Naive B cell (primary cell): ENCODE results near the gene CCDC185. TPM values are rescaled to one million over a fixed set of nuclear protein-coding genes. Genes with fewer than 3 reads are reported as not detected.

Source experiments
- ATAC-seq, 2 donors: fragments of 150-1000 bp; cut with Tn5 transposase; 2 replicates each; pipeline ENCODE4 v1.10.0; 2021; ENCODE audit warnings: low read depth in 2 of 2, mild to moderate bottlenecking in 2 of 2, moderate library complexity in 2 of 2
- DNase-seq: peaks from one replicate; pipeline ENCODE4 v3.0.0; 2022
- H3K27ac Mint-ChIP-seq, 6 donors: one replicate each; pipeline ENCODE4 v1.8.0; 2020 to 2022; ENCODE audit warnings: mild to moderate bottlenecking in 6 of 6, mixed read lengths in 6 of 6, moderate library complexity in 5 of 6, inconsistent platforms in 2 of 6
- H3K27me3 Mint-ChIP-seq, 3 donors: one replicate each; pipeline ENCODE4 v1.8.0; 2021 to 2022; ENCODE audit warnings: mixed read lengths in 3 of 3, mild to moderate bottlenecking in 1 of 3
- H3K36me3 Mint-ChIP-seq, 2 donors: one replicate each; pipeline ENCODE4 v1.8.0; 2020 to 2022; ENCODE audit warnings: mixed read lengths in 2 of 2, inconsistent platforms in 1 of 2, mild to moderate bottlenecking in 1 of 2
- H3K4me1 Mint-ChIP-seq, 3 donors: one replicate each; pipeline ENCODE4 v1.8.0; 2020 to 2022; ENCODE audit warnings: mixed read lengths in 3 of 3, inconsistent platforms in 1 of 3, mild to moderate bottlenecking in 1 of 3, moderate library complexity in 1 of 3
- H3K4me3 Mint-ChIP-seq, 8 donors: one replicate each; pipeline ENCODE4 v1.8.0; 2020 to 2022; ENCODE audit warnings: mild to moderate bottlenecking in 8 of 8, mixed read lengths in 8 of 8, moderate library complexity in 8 of 8, inconsistent platforms in 2 of 8
- H3K9me3 Mint-ChIP-seq, 7 donors: one replicate each; pipeline ENCODE4 v1.8.0; 2020 to 2022; ENCODE audit warnings: mixed read lengths in 7 of 7, mild to moderate bottlenecking in 5 of 7, inconsistent platforms in 2 of 7, moderate library complexity in 1 of 7
- polyA plus RNA-seq, 6 donors: library from polyadenylated mRNA; unstranded; fragments of 300-500 nt; fragmentation: Illumina TruSeq; gene quantifications; one replicate each; pipeline ENCODE4 v1.2.3, GENCODE V29; 2021; ENCODE audit warnings: low read depth in 6 of 6

CCDC185 gene
- polyA plus RNA-seq, 6 donors from 2014 or later, result not detected

GRCh38 chr1:223423641-223424233, 30.5 kb downstream of the CCDC185 start:
- Mint-ChIP-seq H3K4me1 (no peaks in the 10 kb centered on the region), H3K36me3 (no peaks in the 10 kb centered on the region)

GRCh38 chr1:223425550-223425949, 32.3 kb downstream of the CCDC185 start:
- no peak for DNase-seq
- Mint-ChIP-seq H3K27ac (no peak overlapping the region), H3K27me3 (peaks cover 25 to 29% (median 25%) of the 10 kb centered on the region in 3 donors), H3K4me3 (no peak overlapping the region), H3K36me3 (no peaks in the 10 kb centered on the region), H3K9me3 (peaks cover 2 to 9% (median 5%) of the 10 kb centered on the region in 7 donors), H3K4me1 (no peaks in the 10 kb centered on the region)
- ATAC-seq, result no peak

More at GRCh38 chr1:223423641-223424233, 30.5 kb downstream of the CCDC185 start:
- Mint-ChIP-seq H3K27me3 (peaks cover 23 to 27% (median 23%) of the 10 kb centered on the region in 3 donors), H3K27ac (no peak overlapping the region), H3K4me3 (no peak overlapping the region), H3K9me3 (peaks cover 2 to 9% (median 5%) of the 10 kb centered on the region in 7 donors)
- ATAC-seq, result no peak
- no peak for DNase-seq

- ATAC-seq (no peak), DNase-seq (no peak)
- H3K4me3 Mint-ChIP-seq, result no peak overlapping the region
- no peaks in the 10 kb centered on the region for H3K36me3 Mint-ChIP-seq
- H3K27me3 Mint-ChIP-seq, result peaks cover 25 to 32% (median 28%) of the 10 kb centered on the region in 3 donors
- peaks cover 2 to 9% (median 5%) of the 10 kb centered on the region in 7 donors for H3K9me3 Mint-ChIP-seq
- no peaks in the 10 kb centered on the region for H3K4me1 Mint-ChIP-seq
- no peak overlapping the region for H3K27ac Mint-ChIP-seq
Observed at GRCh38 chr1:223426936-223427335, 33.7 kb downstream of the CCDC185 start.

- H3K9me3 Mint-ChIP-seq, result peaks cover 2 to 11% (median 5%) of the 10 kb centered on the region in 7 donors
- H3K27me3 Mint-ChIP-seq, result peaks cover 18 to 41% (median 23%) of the 10 kb centered on the region in 3 donors
- no peak overlapping the region for H3K4me3 Mint-ChIP-seq
- H3K4me1 Mint-ChIP-seq, result no peaks in the 10 kb centered on the region
- no peaks in the 10 kb centered on the region for H3K36me3 Mint-ChIP-seq
- DNase-seq, result no peak
- no peak overlapping the region for H3K27ac Mint-ChIP-seq
- ATAC-seq, result no peak
Observed at GRCh38 chr1:223429313-223429731, 36.1 kb downstream of the CCDC185 start.

- Mint-ChIP-seq H3K4me3 (no peak overlapping the region), H3K27ac (no peak overlapping the region), H3K4me1 (no peaks in the 10 kb centered on the region), H3K36me3 (no peaks in the 10 kb centered on the region), H3K27me3 (peaks cover 18 to 46% (median 23%) of the 10 kb centered on the region in 3 donors), H3K9me3 (peaks cover 2 to 13% (median 5%) of the 10 kb centered on the region in 7 donors)
- ATAC-seq (no peak), DNase-seq (no peak)
Observed at GRCh38 chr1:223429821-223430220, 36.6 kb downstream of the CCDC185 start.

GRCh38 chr1:223430236-223430635, 37.0 kb downstream of the CCDC185 start:
- Mint-ChIP-seq H3K4me3 (no peak overlapping the region), H3K27ac (no peak overlapping the region), H3K9me3 (peaks cover 2 to 14% (median 5%) of the 10 kb centered on the region in 7 donors), H3K36me3 (no peaks in the 10 kb centered on the region), H3K27me3 (peaks cover 17 to 46% (median 23%) of the 10 kb centered on the region in 3 donors), H3K4me1 (no peaks in the 10 kb centered on the region)
- DNase-seq, result no peak
- no peak for ATAC-seq

- H3K27ac Mint-ChIP-seq, result no peak overlapping the region
- ATAC-seq (no peak), DNase-seq (no peak)
- no peaks in the 10 kb centered on the region for H3K4me1 Mint-ChIP-seq
- peaks cover 0 to 8% (median 5%) of the 10 kb centered on the region in 7 donors for H3K9me3 Mint-ChIP-seq
- no peaks in the 10 kb centered on the region for H3K36me3 Mint-ChIP-seq
- H3K27me3 Mint-ChIP-seq, result peaks cover 6 to 31% (median 14%) of the 10 kb centered on the region in 3 donors
- no peak overlapping the region for H3K4me3 Mint-ChIP-seq
Observed at GRCh38 chr1:223437151-223437550, 43.9 kb downstream of the CCDC185 start.

GRCh38 chr1:223443397-223443796, 50.2 kb downstream of the CCDC185 start:
- DNase-seq (no peak), ATAC-seq (no peak)
- Mint-ChIP-seq H3K36me3 (peaks cover 0 to 9% of the 10 kb centered on the region in 2 donors), H3K4me3 (no peak overlapping the region), H3K27me3 (peaks cover 0 to 23% (median 7%) of the 10 kb centered on the region in 3 donors), H3K9me3 (peaks cover 6 to 44% (median 17%) of the 10 kb centered on the region in 7 donors), H3K4me1 (no peaks in the 10 kb centered on the region), H3K27ac (no peak overlapping the region)

GRCh38 chr1:223444411-223444810, 51.2 kb downstream of the CCDC185 start:
- ATAC-seq (no peak), DNase-seq (no peak)
- H3K4me3 Mint-ChIP-seq, result no peak overlapping the region
- no peaks in the 10 kb centered on the region for H3K4me1 Mint-ChIP-seq
- H3K36me3 Mint-ChIP-seq, result peaks cover 0 to 9% of the 10 kb centered on the region in 2 donors
- no peak overlapping the region for H3K27ac Mint-ChIP-seq
- peaks cover 0 to 20% (median 7%) of the 10 kb centered on the region in 3 donors for H3K27me3 Mint-ChIP-seq
- peaks cover 6 to 44% (median 17%) of the 10 kb centered on the region in 7 donors for H3K9me3 Mint-ChIP-seq

Other genes starting within 250 kb of the CCDC185 start
- gene SUSD4, start 29.2 kb upstream of the CCDC185 start, polyA plus RNA-seq, result not detected